ENCODE results near the gene FSTL5.

DNA sequence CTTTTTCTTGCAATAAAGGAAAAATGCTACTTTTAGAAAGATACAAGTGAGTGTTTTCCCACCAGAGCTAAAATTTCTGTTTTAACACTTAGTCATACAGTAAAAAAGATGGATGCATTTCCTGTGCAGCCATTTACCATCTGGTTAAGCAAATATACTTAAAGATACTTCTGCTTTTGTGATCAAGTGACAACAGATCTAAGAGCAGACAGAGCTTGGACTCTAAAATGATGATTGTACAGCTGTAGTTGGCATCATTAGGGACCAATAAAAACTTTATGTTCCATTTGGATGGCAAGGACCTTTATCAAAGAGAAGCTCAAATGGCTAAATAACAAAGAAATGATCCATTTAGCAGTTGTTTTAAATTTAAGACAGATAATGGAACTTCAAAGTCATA, 270.8 kb downstream of the FSTL5 start:
- TF ChIP-seq TBP (optimal IDR thresholded peaks at IDR 0.05; ENCODE audit: low read depth, low read length) (no peak), U2AF2 (optimal IDR thresholded peaks at IDR 0.05; ENCODE audit: low read depth, low read length) (no peak), PHF20 (IDR thresholded peaks at IDR 0.05; ENCODE audit: partially characterized antibody) (no peak), CBX2 (IDR thresholded peaks at IDR 0.05; ENCODE audit: insufficient read depth, low read length, poor library complexity, severe bottlenecking) (no peak), RAD21 (CRISPR knock-in tag; conservative IDR thresholded peaks at IDR 0.05 in 1 of 2, IDR thresholded peaks at IDR 0.05 in 1 of 2) (no peak), MXI1 (IDR thresholded peaks at IDR 0.05; ENCODE audit: low read depth, low read length) (no peak), PRPF4 (IDR thresholded peaks at IDR 0.05; ENCODE audit: insufficient read depth, low read depth, low read length, poor library complexity, severe bottlenecking) (no peak)
- TF ChIP-seq, protein P1, sequence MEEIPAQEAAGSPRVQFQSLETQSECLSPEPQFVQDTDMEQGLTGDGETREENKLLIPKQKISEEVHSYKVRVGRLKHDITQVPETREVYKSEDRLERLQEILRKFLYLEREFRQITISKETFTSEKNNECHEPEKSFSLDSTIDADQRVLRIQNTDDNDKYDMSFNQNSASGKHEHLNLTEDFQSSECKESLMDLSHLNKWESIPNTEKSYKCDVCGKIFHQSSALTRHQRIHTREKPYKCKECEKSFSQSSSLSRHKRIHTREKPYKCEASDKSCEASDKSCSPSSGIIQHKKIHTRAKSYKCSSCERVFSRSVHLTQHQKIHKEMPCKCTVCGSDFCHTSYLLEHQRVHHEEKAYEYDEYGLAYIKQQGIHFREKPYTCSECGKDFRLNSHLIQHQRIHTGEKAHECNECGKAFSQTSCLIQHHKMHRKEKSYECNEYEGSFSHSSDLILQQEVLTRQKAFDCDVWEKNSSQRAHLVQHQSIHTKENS (CRISPR knock-in tag; IDR thresholded peaks at IDR 0.05): no peak
- TF ChIP-seq, protein P2, sequence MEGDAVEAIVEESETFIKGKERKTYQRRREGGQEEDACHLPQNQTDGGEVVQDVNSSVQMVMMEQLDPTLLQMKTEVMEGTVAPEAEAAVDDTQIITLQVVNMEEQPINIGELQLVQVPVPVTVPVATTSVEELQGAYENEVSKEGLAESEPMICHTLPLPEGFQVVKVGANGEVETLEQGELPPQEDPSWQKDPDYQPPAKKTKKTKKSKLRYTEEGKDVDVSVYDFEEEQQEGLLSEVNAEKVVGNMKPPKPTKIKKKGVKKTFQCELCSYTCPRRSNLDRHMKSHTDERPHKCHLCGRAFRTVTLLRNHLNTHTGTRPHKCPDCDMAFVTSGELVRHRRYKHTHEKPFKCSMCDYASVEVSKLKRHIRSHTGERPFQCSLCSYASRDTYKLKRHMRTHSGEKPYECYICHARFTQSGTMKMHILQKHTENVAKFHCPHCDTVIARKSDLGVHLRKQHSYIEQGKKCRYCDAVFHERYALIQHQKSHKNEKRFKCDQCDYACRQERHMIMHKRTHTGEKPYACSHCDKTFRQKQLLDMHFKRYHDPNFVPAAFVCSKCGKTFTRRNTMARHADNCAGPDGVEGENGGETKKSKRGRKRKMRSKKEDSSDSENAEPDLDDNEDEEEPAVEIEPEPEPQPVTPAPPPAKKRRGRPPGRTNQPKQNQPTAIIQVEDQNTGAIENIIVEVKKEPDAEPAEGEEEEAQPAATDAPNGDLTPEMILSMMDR (IDR thresholded peaks at IDR 0.05 in 2 of 3, conservative IDR thresholded peaks at IDR 0.05 in 1 of 3; ENCODE audit: insufficient read depth in 2 of 3, low read depth in 1 of 3, low read length in 3 of 3): no peak
- TF ChIP-seq, protein P3, sequence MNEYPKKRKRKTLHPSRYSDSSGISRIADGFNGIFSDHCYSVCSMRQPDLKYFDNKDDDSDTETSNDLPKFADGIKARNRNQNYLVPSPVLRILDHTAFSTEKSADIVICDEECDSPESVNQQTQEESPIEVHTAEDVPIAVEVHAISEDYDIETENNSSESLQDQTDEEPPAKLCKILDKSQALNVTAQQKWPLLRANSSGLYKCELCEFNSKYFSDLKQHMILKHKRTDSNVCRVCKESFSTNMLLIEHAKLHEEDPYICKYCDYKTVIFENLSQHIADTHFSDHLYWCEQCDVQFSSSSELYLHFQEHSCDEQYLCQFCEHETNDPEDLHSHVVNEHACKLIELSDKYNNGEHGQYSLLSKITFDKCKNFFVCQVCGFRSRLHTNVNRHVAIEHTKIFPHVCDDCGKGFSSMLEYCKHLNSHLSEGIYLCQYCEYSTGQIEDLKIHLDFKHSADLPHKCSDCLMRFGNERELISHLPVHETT (CRISPR knock-in tag; conservative IDR thresholded peaks at IDR 0.05 in 1 of 2, IDR thresholded peaks at IDR 0.05 in 1 of 2): no peak
- TF ChIP-seq, protein P4, sequence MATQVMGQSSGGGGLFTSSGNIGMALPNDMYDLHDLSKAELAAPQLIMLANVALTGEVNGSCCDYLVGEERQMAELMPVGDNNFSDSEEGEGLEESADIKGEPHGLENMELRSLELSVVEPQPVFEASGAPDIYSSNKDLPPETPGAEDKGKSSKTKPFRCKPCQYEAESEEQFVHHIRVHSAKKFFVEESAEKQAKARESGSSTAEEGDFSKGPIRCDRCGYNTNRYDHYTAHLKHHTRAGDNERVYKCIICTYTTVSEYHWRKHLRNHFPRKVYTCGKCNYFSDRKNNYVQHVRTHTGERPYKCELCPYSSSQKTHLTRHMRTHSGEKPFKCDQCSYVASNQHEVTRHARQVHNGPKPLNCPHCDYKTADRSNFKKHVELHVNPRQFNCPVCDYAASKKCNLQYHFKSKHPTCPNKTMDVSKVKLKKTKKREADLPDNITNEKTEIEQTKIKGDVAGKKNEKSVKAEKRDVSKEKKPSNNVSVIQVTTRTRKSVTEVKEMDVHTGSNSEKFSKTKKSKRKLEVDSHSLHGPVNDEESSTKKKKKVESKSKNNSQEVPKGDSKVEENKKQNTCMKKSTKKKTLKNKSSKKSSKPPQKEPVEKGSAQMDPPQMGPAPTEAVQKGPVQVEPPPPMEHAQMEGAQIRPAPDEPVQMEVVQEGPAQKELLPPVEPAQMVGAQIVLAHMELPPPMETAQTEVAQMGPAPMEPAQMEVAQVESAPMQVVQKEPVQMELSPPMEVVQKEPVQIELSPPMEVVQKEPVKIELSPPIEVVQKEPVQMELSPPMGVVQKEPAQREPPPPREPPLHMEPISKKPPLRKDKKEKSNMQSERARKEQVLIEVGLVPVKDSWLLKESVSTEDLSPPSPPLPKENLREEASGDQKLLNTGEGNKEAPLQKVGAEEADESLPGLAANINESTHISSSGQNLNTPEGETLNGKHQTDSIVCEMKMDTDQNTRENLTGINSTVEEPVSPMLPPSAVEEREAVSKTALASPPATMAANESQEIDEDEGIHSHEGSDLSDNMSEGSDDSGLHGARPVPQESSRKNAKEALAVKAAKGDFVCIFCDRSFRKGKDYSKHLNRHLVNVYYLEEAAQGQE (IDR thresholded peaks at IDR 0.05; ENCODE audit: borderline replicate concordance): no peak
- TF ChIP-seq, protein P4 (CRISPR knock-in tag; IDR thresholded peaks at IDR 0.05; ENCODE audit: low read depth): no peak
- TF ChIP-seq, protein P5, sequence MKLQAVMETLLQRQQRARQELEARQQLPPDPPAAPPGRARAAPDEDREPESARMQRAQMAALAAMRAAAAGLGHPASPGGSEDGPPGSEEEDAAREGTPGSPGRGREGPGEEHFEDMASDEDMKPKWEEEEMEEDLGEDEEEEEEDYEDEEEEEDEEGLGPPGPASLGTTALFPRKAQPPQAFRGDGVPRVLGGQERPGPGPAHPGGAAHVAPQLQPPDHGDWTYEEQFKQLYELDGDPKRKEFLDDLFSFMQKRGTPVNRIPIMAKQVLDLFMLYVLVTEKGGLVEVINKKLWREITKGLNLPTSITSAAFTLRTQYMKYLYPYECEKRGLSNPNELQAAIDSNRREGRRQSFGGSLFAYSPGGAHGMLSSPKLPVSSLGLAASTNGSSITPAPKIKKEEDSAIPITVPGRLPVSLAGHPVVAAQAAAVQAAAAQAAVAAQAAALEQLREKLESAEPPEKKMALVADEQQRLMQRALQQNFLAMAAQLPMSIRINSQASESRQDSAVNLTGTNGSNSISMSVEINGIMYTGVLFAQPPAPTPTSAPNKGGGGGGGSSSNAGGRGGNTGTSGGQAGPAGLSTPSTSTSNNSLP (IDR thresholded peaks at IDR 0.05; ENCODE audit: borderline replicate concordance, low read depth, low read length): no peak
- TF ChIP-seq, protein P6, sequence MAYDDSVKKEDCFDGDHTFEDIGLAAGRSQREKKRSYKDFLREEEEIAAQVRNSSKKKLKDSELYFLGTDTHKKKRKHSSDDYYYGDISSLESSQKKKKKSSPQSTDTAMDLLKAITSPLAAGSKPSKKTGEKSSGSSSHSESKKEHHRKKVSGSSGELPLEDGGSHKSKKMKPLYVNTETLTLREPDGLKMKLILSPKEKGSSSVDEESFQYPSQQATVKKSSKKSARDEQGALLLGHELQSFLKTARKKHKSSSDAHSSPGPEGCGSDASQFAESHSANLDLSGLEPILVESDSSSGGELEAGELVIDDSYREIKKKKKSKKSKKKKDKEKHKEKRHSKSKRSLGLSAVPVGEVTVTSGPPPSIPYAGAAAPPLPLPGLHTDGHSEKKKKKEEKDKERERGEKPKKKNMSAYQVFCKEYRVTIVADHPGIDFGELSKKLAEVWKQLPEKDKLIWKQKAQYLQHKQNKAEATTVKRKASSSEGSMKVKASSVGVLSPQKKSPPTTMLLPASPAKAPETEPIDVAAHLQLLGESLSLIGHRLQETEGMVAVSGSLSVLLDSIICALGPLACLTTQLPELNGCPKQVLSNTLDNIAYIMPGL (CRISPR knock-in tag; IDR thresholded peaks at IDR 0.05): no peak
